K562 (cell line): Measurements from ENCODE around the gene IFFO2. TPM values are rescaled to one million over a fixed set of nuclear protein-coding genes. Genes with fewer than 3 reads are reported as not detected.

Experiments used
- ESRRA ChIP-seq: fragments of 450-650 bp; IDR thresholded peaks from 2 replicates; pipeline ENCODE4 v1.6.1; 2014; ENCODE audit warnings: low read depth, mild to moderate bottlenecking, moderate library complexity, borderline replicate concordance
- FOXM1 ChIP-seq, 2 experiments: fragments of 450-650 bp in 1 of 2; sonication (generic) in 1 of 2; formaldehyde crosslinking in 1 of 2; IDR thresholded peaks; 2 replicates each; pipeline versions ENCODE4 v1.6.1 to v1.9.0; 2017 to 2022; ENCODE audit warnings: low read depth in 2 of 2, mild to moderate bottlenecking in 2 of 2, missing genetic modification reagents in 1 of 2, moderate library complexity in 1 of 2
- HES1 ChIP-seq: fragments of 450-650 bp; IDR thresholded peaks from 2 replicates; pipeline ENCODE4 v1.6.1; 2016; ENCODE audit warnings: low read depth, mild to moderate bottlenecking, moderate library complexity
- PCBP2 ChIP-seq: fragments of 200-400 bp; formaldehyde crosslinking; IDR thresholded peaks from 2 replicates; pipeline ENCODE4 v1.6.1; 2018; ENCODE audit warnings: low read length, low read depth, mild to moderate bottlenecking, moderate library complexity; ENCODE audit not compliant: poor library complexity, severe bottlenecking
- POLR2AphosphoS5 ChIP-seq: IDR thresholded peaks from 2 replicates; pipeline ENCODE4 v1.6.1; 2011; ENCODE audit warnings: mild to moderate bottlenecking, low read depth, low read length, moderate library complexity; ENCODE audit not compliant: control insufficient read depth, insufficient read depth
- ZBTB2 ChIP-seq: fragments of 450-650 bp; IDR thresholded peaks from 2 replicates; pipeline ENCODE4 v1.6.1; 2016; ENCODE audit warnings: antibody characterized with exemption
- ZNF586 ChIP-seq: fragments of 450-650 bp; formaldehyde crosslinking; conservative IDR thresholded peaks from 2 replicates; pipeline ENCODE4 v1.4.0; 2020; ENCODE audit warnings: mild to moderate bottlenecking, moderate library complexity
- polyA plus RNA-seq, 8 experiments: library from polyadenylated mRNA; depleted of rRNA in 4 of 8; stranded (reverse) in 5 of 8; unstranded in 3 of 8; fragments of >200 nt; fragmentation: Nextera tagmentation in 2 of 8; fragmentation: Illumina TruSeq in 1 of 8; extraction: Ambion mirVana in 2 of 8; extraction: Trizol in 1 of 8; gene quantifications; 2 replicates each; pipeline versions ENCODE4 v1.2.1 to v1.2.3, GENCODE V29; 2011 to 2014; ENCODE audit warnings: inconsistent platforms in 1 of 8, missing spikeins in 1 of 8
- total RNA-seq, 7 experiments: library from RNA; depleted of rRNA in 6 of 7; stranded (reverse); fragments of >200 nt in 6 of 7; fragmentation: Illumina TruSeq in 2 of 7; extraction: Trizol in 2 of 7; gene quantifications; 2 replicates each; pipeline versions ENCODE4 v1.2.1 to v1.2.3, GENCODE V29; 2011 to 2021; ENCODE audit warnings: low replicate concordance in 1 of 7

The IFFO2 gene
- total and polyA plus RNA-seq, 9 of the 15 experiments (the other 6 are each of a cell fraction or from before 2014, with no cell fraction given), result 0.15 to 1.0 (median 0.44) TPM; not detected in 2

DNA sequence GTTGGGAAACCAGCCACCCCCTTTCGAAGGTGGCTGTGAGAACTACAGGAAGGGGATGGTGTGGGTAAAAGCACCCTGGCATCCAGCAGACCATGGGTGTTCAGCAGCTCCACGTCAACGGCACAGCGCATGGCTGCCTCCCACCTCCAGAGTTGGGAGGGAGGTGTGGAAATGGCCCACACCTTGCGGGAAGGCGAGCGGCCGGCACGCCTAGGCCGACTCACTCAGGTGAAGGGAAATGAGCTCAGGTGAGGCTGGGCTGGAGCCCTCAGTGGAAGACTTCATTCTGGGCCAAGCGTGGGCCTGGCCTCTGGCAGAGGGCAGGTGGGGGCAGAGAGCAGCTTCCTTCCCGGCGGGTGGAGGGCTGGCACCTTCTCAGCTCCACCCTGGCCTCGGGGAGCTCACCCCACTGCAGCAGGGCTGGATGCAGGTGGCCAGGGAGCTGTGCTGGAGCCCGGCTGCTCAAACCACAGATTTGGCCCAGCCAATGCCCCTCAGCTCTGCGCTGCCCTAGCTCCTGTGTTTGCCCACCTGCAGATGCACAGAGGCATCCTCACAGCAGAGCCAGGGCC is 29.3 kb downstream of the IFFO2 start (continued):
- TF ChIP-seq FOXM1 (IDR thresholded peaks at IDR 0.05; ENCODE audit: low read depth) (no peak), FOXM1 (CRISPR knock-in tag; IDR thresholded peaks at IDR 0.05; ENCODE audit: low read depth) (0 out of 2 replicates have a peak, but pooled peaks have one; percentile 5), ZNF586 (CRISPR knock-in tag) (no peak), ESRRA (no peak), POLR2AphosphoS5 (no peak), HES1 (no peak), PCBP2 (no peak), ZBTB2 (no peak)
